Spleen (tissue), 7 donors: ENCODE data around the gene PLA2G10.

ENCODE experiments used
- POLR2A ChIP-seq, 3 donors: fragments of 450-650 bp; IDR thresholded peaks; one replicate each; pipeline ENCODE4 v1.5.1; 2017; ENCODE audit warnings: antibody characterized with exemption in 3 of 3, mild to moderate bottlenecking in 1 of 3
- TF ChIP-seq, protein P1 (sequence below), 11 experiments: fragments of 200-600 bp in 7 of 11; fragments of 450-650 bp in 4 of 11; sonication (generic) in 4 of 11; IDR thresholded peaks in 8 of 11; conservative IDR thresholded peaks in 3 of 11; 1 replicate in 7 of 11; 2 replicates in 4 of 11; pipeline versions ENCODE4 v1.4.0 to v1.8.0; 2016 to 2021; ENCODE audit warnings: antibody characterized with exemption in 11 of 11, inconsistent platforms in 4 of 11, mild to moderate bottlenecking in 1 of 11
- donor health status: DM: no; HTN: no; CAD: no; lungs with moderate emphysema.
- donor health status: DM: no; HTN: no; CAD: no.
- donor health status: DM: no; HTN: no; CAD: no.

DNA sequence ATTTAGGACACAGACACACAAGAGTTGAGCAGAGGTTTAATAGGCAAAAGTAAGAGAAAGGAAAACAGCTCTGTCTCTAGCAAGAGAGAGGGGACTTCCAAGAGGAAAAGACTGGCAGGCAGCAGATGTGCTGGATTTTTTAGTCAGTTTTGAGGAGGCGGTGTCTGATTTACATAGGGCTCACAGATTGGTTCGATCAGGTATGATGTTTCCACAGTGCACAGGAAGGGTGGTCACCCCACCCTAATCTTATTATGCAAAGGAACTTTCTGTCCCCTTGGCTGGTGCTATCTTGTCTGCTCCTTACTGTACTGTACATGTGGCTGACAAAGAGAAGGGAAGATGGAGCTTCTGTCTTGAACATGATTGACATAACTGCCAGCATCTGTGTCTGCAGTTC is 36.0 kb downstream of the PLA2G10 start:
- TF ChIP-seq, protein P1, sequence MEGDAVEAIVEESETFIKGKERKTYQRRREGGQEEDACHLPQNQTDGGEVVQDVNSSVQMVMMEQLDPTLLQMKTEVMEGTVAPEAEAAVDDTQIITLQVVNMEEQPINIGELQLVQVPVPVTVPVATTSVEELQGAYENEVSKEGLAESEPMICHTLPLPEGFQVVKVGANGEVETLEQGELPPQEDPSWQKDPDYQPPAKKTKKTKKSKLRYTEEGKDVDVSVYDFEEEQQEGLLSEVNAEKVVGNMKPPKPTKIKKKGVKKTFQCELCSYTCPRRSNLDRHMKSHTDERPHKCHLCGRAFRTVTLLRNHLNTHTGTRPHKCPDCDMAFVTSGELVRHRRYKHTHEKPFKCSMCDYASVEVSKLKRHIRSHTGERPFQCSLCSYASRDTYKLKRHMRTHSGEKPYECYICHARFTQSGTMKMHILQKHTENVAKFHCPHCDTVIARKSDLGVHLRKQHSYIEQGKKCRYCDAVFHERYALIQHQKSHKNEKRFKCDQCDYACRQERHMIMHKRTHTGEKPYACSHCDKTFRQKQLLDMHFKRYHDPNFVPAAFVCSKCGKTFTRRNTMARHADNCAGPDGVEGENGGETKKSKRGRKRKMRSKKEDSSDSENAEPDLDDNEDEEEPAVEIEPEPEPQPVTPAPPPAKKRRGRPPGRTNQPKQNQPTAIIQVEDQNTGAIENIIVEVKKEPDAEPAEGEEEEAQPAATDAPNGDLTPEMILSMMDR (IDR thresholded peaks at IDR 0.05 in 8 of 11, conservative IDR thresholded peaks at IDR 0.05 in 3 of 11) = no peak
- TF ChIP-seq POLR2A (IDR thresholded peaks at IDR 0.05) = no peak
